ENCODE measurements around the gene BST2.
A peak's percentile ranks its signal among the peaks of the same experiment; 100 is the strongest.

BST2 gene

DNA sequence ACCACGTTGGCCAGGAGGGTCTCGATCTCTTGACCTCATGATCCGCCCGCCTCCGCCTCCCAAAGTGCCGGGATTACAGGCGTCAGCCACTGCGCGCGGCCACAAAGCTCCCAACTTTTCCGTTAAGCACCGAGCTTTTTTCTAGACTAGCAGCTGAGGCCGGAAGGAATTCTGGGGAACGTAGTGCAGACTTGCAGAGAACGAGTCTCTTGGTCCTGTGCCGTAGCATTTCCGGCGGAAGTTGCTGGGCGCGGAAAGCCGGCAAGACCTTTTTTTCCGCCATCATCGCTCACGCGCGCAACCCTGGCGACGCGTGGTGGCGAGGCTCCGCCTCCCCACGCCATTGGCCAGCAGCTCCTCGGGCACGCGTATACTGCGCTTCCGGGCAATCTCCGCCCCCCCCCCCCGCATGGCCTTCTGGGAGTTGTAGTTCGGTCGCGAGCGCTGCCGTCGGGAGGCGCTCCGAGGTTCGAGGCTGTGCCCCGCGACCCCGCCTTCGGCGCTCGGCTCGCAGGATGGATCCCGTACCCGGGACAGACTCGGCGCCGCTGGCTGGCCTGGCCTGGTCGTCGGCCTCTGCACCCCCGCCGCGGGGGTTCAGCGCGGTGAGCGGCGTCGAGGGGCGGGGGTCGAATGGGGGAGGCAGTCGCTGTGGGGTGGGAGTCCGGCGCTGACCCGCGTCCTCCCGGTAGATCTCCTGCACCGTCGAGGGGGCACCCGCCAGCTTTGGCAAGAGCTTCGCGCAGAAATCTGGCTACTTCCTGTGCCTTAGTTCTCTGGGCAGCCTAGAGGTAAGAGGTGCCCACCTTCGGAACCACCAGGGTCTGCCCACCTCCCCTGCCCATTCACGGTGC is 14.4 kb upstream of the BST2 start, which contains the start of gene MVB12A:
Gene MVB12A (plus strand): TSS at position 427 of the 854 bp plus-strand sequence. CDS start 89 bp downstream, at position 516.
- peak; percentile 93 to 96 for DNase-seq

GRCh38 chr19:17419154-17419620 is 13.8 kb upstream of the BST2 start:
- DNase-seq: no peak

- no peak for DNase-seq
Observed at GRCh38 chr19:17418710-17419109, 13.3 kb upstream of the BST2 start.

- no peak for DNase-seq
Observed at GRCh38 chr19:17415121-17415520, 9.7 kb upstream of the BST2 start.

DNA sequence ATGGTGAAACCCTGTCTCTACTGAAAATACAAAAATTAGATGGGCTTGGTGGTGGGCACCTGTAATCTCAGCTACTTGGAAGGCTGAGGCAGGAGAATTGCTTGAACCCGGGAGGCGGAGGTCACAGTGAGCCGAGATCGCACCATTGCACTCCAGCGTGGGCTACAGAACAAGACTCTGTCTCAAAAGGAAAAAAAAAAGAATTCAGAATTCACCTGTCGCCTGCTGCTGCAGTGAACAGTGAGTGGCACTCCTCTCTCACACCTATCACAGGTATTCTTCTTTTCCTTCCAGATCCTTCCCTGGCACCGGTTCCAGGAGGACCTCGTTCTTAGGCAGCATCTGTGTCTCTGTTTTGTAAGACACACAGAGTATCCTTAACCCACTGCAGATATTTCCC is 8.7 kb upstream of the BST2 start:
- DNase-seq: no peak

GRCh38 chr19:17411801-17412200 is 6.4 kb upstream of the BST2 start:
- no peak for DNase-seq

- no peak for DNase-seq
Observed at GRCh38 chr19:17409990-17410389, 4.6 kb upstream of the BST2 start.

DNA sequence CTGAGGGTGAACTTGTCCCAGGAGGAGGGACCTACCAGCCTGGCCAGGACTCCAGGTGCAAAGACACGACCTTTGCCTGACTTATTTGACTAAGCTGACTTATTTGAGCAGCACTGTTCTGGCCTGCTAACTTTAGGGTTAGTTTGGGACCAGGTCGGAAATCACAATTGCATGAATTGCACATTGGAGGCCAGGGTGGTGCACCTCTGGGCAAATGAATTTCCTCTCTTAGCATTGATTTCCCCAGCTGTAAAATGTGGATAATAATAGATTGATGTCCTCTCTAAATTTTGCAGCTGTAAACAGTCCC is 1.4 kb upstream of the BST2 start:
- DNase-seq: no peak

DNA sequence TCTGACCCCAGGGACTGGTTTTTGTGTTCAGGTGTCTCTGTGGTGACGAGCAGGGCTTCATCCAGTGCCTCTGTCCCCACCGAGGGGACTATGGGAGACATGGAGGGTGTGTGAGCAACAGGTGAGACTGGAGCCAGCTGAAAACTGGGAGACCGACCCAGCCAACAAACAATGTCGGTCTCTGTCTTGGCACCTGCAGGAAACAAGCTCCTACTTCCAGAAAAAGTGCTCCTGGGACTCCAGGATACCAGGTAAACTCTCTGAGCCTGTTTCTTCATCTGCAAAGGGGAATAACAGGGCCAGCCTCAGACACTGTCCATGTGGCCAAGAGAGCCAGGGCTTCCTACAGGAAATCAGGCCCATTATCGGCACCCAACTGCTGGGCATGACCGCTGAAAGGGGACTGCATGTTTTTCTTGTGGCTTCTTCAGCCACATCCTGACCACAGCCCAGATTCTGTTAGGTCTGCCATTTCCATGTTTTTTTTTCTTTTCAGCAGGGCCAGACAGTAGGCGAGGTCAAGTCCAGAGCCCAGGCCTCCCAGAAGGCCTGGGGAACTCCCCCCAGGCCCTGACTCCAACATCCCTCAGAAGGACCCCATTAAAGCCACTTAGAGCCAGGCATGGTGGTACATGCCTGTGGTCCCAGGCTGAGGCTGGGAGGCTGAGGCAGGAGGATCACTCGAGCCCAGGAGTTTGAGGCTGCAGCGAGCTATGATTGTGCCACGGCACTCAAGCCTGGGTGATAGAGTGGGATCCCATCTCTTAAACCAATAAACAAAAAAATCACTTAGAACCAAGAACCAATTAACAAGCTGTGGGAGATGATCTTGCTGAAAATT is 836 bp upstream of the BST2 start:
- peak in 1 of 2 experiments; percentile 55 for DNase-seq

- DNase-seq: no peak
Observed at GRCh38 chr19:17404621-17405249, 695 bp downstream of the BST2 start.

- DNase-seq: peak in 1 of 2 experiments; percentile 35
Observed at GRCh38 chr19:17404015-17404414, 1.4 kb downstream of the BST2 start.

DNA sequence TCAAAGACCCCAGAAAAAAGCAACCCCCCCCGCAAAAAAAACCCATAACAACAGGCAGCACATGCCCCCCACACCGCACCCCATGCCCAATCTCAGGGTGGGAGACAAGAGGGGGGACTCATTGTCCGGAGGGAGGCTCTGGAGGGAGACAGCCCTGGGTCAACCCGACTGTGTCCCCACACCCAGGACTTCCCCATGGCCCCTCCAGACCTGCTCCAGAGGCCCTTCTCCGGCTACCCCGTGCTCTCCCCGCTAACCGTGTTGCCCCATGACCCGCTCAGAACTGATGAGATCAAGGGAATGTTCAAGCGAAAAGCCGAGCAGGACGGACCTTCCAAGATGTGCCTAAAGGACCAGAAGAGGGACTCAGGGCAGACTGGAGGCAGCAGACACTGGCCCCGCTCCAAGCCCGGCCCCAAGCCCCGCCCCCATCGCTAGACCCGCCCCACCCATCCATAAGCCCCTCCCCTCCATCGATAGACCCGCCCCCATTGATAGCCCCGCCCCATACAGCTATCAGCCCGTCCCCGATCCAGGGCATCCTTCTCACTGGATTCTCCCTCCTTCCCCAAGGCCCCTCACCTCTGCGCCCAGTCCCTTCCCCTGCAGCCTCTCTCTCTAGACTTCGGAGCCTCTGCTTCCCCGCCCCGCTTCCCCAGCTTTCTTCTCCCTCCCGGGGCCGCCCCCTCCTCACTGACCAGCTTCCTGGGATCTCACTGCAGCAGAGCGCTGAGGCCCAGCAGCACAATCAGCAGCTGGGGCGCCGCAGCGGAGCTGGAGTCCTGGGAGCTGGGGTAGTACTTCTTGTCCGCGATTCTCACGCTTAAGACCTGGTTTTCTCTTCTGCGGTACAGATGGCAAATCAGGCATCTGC is 2.2 kb downstream of the BST2 start:
- peak; percentile 61 to 67 for DNase-seq

DNA sequence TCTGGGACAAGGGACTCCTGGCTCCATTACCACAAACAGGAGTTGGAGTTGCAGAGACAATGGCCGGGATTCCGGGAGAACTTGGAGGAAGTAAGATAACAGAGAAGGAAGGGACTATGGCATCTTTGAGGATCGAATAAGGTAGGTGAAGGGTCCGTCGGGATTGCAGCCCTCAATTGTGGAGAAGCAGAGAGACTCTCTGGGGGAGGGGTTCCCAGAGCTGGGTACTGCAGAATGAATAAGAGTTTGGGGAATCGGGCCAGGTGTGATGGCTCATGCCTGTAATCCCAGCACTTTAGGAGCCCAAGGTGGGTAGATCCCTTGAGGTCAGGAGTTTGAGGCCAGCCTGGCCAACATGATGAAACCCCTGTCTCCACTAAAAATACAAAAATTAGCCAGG is 3.8 kb downstream of the BST2 start:
- no peak for DNase-seq

DNA sequence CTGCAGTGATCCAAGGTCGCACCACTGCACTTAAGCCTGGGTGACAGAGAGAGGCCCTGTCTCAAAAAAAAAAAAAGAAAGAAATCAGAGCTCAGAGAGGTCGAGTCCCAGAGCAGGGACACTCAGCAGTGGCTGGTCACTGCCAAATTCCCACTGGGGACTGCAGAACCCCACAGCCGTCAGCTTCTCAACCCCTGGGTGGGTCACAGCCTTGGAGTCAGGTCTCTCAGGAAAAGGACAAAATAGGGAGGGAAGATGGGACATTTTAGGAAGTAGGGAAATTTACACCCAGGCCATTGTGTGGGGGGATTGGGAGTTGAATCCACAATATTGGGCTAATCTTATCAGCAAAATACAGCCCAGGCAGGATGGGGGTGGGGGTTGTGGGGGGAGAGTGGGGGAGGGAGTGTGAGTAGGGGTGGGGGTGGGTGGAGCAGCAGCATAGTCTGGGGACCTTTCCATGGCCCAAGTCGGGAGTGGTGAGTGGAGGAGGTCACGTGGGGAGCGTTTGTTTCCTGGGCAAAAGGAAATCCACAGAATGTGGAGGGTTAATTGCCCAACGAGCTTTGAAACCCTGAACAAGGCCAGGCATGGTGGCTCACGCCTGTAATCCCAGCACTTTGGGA is 6.4 kb downstream of the BST2 start:
- DNase-seq: no peak

GRCh38 chr19:17394891-17395415 is 10.5 kb downstream of the BST2 start:
- DNase-seq: peak; percentile 78 to 81

GRCh38 chr19:17393914-17394313 is 11.5 kb downstream of the BST2 start, which contains the start of gene CCDC194:
Gene CCDC194, minus strand, starts transcription at chr19:17394196. Its CDS starts 38 bp downstream, at chr19:17394158.
- no peak for DNase-seq

DNA sequence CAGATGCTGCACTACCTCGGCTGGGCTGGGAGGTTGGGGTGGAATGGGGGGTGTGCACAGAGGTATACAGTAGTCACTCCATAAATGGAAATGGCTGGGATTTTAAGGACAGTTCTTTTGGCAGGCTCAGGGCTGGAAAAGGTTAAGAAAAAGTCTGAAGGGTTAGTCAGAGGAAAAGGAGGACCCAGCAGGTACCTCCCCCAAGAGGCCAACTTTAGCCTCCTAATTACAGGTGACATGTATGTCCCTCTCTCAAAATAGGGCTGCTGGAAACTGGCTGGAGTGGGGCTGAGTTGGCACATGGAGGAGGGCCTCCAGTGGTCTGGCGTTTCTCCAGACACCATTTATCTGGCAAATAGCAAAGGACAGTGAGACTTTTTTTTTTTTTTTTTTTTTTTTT is 12.4 kb downstream of the BST2 start:
- no peak for DNase-seq

DNA sequence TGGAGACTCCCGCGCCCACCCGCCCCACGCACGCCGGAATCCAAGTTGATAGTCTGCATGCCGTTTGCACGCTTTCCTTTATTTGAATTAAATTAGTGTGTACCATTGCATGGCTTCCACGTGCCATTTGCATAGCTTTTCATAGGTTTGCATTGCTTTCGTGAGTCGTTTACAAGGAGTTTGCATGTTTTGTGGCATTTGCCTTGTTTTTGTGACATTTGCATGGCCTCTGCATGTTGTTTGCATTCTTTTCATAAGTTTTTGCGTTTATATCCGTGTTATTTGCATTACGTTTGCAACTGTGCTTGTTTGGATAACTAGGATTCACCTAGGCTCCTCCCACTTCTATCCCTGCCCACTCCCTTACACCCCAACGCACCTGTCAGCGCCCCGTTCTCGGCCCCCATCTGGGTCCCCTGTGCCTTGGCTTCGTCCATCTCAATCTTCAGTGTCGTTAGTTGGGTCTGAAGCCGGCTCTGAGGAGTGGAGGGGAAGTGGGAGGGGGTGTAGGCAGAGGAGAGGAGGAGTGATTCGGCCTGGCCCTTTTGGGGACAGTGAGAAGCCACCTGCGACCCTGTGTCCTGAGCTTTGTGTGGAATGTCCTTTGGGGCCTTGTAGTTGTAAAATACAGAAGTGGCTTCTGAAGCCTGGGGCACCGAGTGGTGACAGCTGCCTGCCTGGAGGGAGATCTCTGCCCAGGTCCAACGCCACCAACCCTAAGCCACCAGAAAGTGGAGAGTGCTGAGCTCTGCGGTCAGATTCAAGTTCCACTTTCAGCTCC is 13.9 kb downstream of the BST2 start:
- no peak for DNase-seq

GRCh38 chr19:17390665-17391370 is 14.6 kb downstream of the BST2 start:
- DNase-seq: peak; percentile 94 to 95
